ENCODE measurements around the gene GRIFIN.

Gene GRIFIN

DNA sequence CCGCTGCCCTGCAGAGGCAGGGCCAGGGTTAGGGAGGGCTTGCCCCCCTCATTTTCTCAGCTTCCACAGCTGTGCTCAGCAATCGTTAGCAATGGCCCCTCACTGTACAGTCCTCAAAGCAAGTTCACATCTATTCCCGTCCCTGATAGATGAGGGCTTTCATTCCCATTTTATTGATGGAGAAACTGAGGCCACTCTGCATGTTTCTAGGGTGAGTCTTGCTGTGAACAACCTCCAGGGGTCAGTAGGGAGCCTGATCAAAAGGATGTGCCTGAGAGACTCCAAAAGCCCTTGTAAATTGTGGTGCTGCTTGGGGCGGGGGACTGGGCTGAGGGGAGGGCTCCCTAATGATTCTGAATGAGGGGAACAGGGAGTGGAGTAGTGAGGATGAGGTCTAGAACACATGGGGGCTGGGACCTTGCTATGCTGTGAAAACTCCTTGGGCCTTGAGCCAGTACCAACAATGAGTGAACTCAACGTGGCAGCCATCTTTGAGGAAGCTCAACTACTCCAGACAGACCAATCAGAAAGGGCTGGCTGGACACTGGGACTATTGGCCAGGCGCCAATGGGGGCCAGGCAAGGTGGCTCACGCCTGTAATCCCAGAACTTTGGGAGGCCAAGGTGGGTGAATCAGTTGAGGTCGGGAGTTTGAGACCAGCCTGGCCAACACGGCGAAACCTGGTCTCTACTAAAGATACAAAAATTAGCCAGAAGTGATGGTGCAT lies 6.7 kb upstream of the GRIFIN start:
- H3K36me3 ChIP-seq, result no peaks in the 10 kb centered on the region
- H4K20me1 ChIP-seq, result no peaks in the 10 kb centered on the region
- H3K4me1 ChIP-seq, result peaks cover 14 to 64% (median 58%) of the 10 kb centered on the region in 10 experiments
- no peak overlapping the region for H3K4me3 ChIP-seq
- H3K4me2 ChIP-seq, result peak overlapping the region in 6 of 11 experiments; percentile 33 to 51 (median 40); a peak in 5 of 22 replicates
- H3K9ac ChIP-seq, result no peak overlapping the region
- no peak overlapping the region for H3K27ac ChIP-seq
- TF ChIP-seq Cebpa-rat (IDR thresholded peaks at IDR 0.05), result no peak
- H3K27me3 ChIP-seq, result peaks cover 0 to 5% (median 0%) of the 10 kb centered on the region in 11 experiments; a peak in 2 of 22 replicates
- H3K9me3 ChIP-seq (replicated peaks in 1 of 11), result peaks cover 5 to 13% (median 8%) of the 10 kb centered on the region in 11 experiments; a peak in 16 of 22 replicates

GRCh38 chr7:2481195-2481594 lies 5.0 kb upstream of the GRIFIN start:
- Histone ChIP-seq H3K36me3 (no peaks in the 10 kb centered on the region), H3K9me3 (replicated peaks in 1 of 11) (peaks cover 5 to 13% (median 8%) of the 10 kb centered on the region in 11 experiments; a peak in 16 of 22 replicates), H4K20me1 (0 out of 22 replicates have a peak, but pooled peaks cover 0 to 3% (median 0%) of the 10 kb centered on the region in 11 experiments), H3K4me1 (peaks cover 23 to 63% (median 57%) of the 10 kb centered on the region in 10 experiments), H3K4me3 (no peak overlapping the region), H3K4me2 (no peak overlapping the region), H3K27ac (no peak overlapping the region), H3K9ac (no peak overlapping the region), H3K27me3 (no peaks in the 10 kb centered on the region)
- no peak for TF ChIP-seq Cebpa-rat (IDR thresholded peaks at IDR 0.05)

DNA sequence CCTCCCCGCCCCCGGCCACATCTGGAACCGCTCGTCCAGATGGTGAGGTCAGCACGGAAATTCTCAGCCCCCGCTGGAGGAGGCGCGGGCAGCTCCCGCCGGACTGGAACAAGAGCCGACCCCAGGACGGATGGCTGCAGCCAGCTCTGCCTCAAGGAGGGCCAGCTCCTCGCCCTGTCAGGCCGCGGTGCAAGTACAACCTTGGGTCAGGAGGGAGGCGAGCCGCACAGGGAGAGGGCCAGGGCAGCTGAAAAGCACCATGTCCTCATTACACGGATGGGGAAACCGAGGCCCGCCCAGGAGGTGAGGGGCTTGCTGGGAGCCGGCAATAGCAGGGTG lies 3.8 kb upstream of the GRIFIN start:
- H3K9ac ChIP-seq, result no peak overlapping the region
- peak overlapping the region in 5 of 11 experiments; percentile 6 to 98 (median 94); a peak in 3 of 22 replicates for H3K4me2 ChIP-seq
- H3K27ac ChIP-seq, result no peak overlapping the region
- H3K36me3 ChIP-seq, result no peaks in the 10 kb centered on the region
- H4K20me1 ChIP-seq, result 0 out of 22 replicates have a peak, but pooled peaks cover 0 to 3% (median 0%) of the 10 kb centered on the region in 11 experiments
- no peak for TF ChIP-seq Cebpa-rat (IDR thresholded peaks at IDR 0.05)
- H3K27me3 ChIP-seq, result no peaks in the 10 kb centered on the region
- H3K4me1 ChIP-seq, result peaks cover 23 to 66% (median 60%) of the 10 kb centered on the region in 10 experiments
- peaks cover 5 to 13% (median 8%) of the 10 kb centered on the region in 11 experiments; a peak in 16 of 22 replicates for H3K9me3 ChIP-seq (replicated peaks in 1 of 11)
- no peak overlapping the region for H3K4me3 ChIP-seq

GRCh38 chr7:2479276-2480069 lies 3.3 kb upstream of the GRIFIN start:
- Histone ChIP-seq H4K20me1 (0 out of 22 replicates have a peak, but pooled peaks cover 0 to 3% (median 0%) of the 10 kb centered on the region in 11 experiments), H3K27ac (peak overlapping the region in 1 of 11 experiments; percentile 71; a peak in 1 of 22 replicates), H3K36me3 (no peaks in the 10 kb centered on the region), H3K4me2 (peak overlapping the region in 8 of 11 experiments; percentile 6 to 99 (median 97); a peak in 12 of 22 replicates), H3K4me3 (no peak overlapping the region), H3K4me1 (peaks cover 23 to 66% (median 55%) of the 10 kb centered on the region in 10 experiments), H3K9ac (peak overlapping the region in 1 of 11 experiments; percentile 67; a peak in 2 of 22 replicates), H3K9me3 (replicated peaks in 1 of 11) (peaks cover 5 to 13% (median 8%) of the 10 kb centered on the region in 11 experiments; a peak in 16 of 22 replicates), H3K27me3 (no peaks in the 10 kb centered on the region)
- TF ChIP-seq Cebpa-rat (IDR thresholded peaks at IDR 0.05), result no peak

DNA sequence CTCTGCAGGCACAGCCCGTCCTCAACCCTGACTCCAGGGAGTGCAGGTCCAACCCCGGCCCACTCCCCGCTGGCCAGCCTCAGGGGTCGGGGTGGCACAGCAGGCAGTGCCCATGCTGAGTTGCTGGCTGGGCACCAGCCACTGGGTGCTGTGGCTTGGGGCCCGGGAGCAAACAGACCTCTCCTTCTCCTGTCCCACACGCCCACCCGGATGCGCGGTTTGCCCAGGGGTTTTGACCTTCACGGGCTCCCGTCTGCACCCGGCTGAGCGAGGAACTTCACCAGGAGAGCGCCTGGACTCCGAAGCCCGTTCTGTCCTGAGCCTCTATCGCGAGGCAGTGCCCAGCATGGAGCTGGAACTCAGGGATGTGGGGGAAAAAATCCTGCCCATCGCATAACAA lies 2.6 kb upstream of the GRIFIN start:
- Histone ChIP-seq H3K4me3 (no peak overlapping the region), H3K4me1 (peaks cover 23 to 65% (median 50%) of the 10 kb centered on the region in 10 experiments), H3K9me3 (replicated peaks in 1 of 11) (peaks cover 5 to 13% (median 8%) of the 10 kb centered on the region in 11 experiments; a peak in 16 of 22 replicates), H4K20me1 (0 out of 22 replicates have a peak, but pooled peaks cover 0 to 3% (median 0%) of the 10 kb centered on the region in 11 experiments), H3K9ac (peak overlapping the region in 5 of 11 experiments; percentile 46 to 68 (median 61); a peak in 8 of 22 replicates), H3K27ac (peak overlapping the region in 7 of 11 experiments; percentile 45 to 71 (median 55); a peak in 10 of 22 replicates), H3K36me3 (no peaks in the 10 kb centered on the region), H3K4me2 (peak overlapping the region; percentile 81 to 99 (median 94); a peak in 20 of 22 replicates), H3K27me3 (no peaks in the 10 kb centered on the region)
- no peak for TF ChIP-seq Cebpa-rat (IDR thresholded peaks at IDR 0.05)

DNA sequence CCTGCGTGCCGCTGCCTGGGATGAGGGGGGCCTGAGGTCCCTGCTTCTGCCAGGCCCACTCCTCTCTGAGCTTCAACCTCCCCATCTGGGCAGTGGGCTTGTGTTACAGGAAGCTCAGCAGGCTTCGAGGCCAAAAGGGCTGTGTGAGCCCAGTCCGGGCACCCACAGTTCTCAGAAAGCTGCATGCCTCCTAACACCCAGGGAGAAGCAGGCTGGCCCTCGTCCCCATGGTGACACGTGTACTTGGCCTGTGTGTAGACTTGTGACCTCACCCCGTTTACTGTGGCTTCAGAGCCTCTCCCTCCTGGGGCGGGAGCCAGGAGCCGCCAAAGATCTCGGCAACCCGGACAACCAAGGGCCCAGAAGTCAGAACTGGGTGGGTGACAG lies 2.2 kb upstream of the GRIFIN start:
- H4K20me1 ChIP-seq, result 0 out of 22 replicates have a peak, but pooled peaks cover 0 to 3% (median 0%) of the 10 kb centered on the region in 11 experiments
- H3K9ac ChIP-seq, result peak overlapping the region in 8 of 11 experiments; percentile 42 to 68 (median 60); a peak in 15 of 22 replicates
- H3K4me2 ChIP-seq, result peak overlapping the region; percentile 81 to 99 (median 94)
- peak overlapping the region in 9 of 11 experiments; percentile 23 to 71 (median 52); a peak in 16 of 22 replicates for H3K27ac ChIP-seq
- no peak for TF ChIP-seq Cebpa-rat (IDR thresholded peaks at IDR 0.05)
- H3K4me3 ChIP-seq, result peak overlapping the region in 4 of 10 experiments; percentile 28 to 39 (median 36); a peak in 4 of 20 replicates
- peaks cover 5 to 12% (median 8%) of the 10 kb centered on the region in 11 experiments; a peak in 16 of 22 replicates for H3K9me3 ChIP-seq (replicated peaks in 1 of 11)
- peaks cover 23 to 62% (median 47%) of the 10 kb centered on the region in 10 experiments for H3K4me1 ChIP-seq
- no peaks in the 10 kb centered on the region for H3K27me3 ChIP-seq
- no peaks in the 10 kb centered on the region for H3K36me3 ChIP-seq

- Histone ChIP-seq H3K9ac (peak overlapping the region; percentile 17 to 68 (median 58); a peak in 19 of 22 replicates), H3K36me3 (no peaks in the 10 kb centered on the region), H4K20me1 (0 out of 22 replicates have a peak, but pooled peaks cover 0 to 3% (median 0%) of the 10 kb centered on the region in 11 experiments), H3K4me3 (peak overlapping the region in 5 of 10 experiments; percentile 17 to 39 (median 35); a peak in 8 of 20 replicates), H3K4me1 (peaks cover 23 to 64% (median 44%) of the 10 kb centered on the region in 10 experiments), H3K4me2 (peak overlapping the region; percentile 81 to 99 (median 94)), H3K9me3 (replicated peaks in 1 of 11) (peaks cover 0 to 5% (median 3%) of the 10 kb centered on the region in 11 experiments; a peak in 16 of 22 replicates), H3K27me3 (no peaks in the 10 kb centered on the region), H3K27ac (peak overlapping the region in 9 of 11 experiments; percentile 23 to 71 (median 52); a peak in 16 of 22 replicates)
- no peak for TF ChIP-seq Cebpa-rat (IDR thresholded peaks at IDR 0.05)
These were observed 1.5 kb upstream of the GRIFIN start for GRCh38 chr7:2477447-2478398.

Measured in BLaER1 treated with 17β-estradiol and CSF1 and Interleukin-3, amounts not matched to agents 10 nM and 100 nM (cell line).